Loucy (cell line): ENCODE measurements around the gene NRIP3.

Source experiments
- CTCF ChIP-seq: fragments of 200-600 bp; sonication (generic); conservative IDR thresholded peaks from 2 replicates; pipeline ENCODE4 v1.5.1; 2014; ENCODE audit warnings: mild to moderate bottlenecking, antibody characterized with exemption, low read length
- EZH2phosphoT487 ChIP-seq: fragments of 200-600 bp; IDR thresholded peaks from 2 replicates; pipeline ENCODE4 v1.6.1; 2018; ENCODE audit warnings: antibody characterized with exemption, mild to moderate bottlenecking, moderate library complexity, borderline replicate concordance

- no peak for TF ChIP-seq CTCF
- TF ChIP-seq EZH2phosphoT487, result no peak
These were observed 24.8 kb upstream of the NRIP3 start for GRCh38 chr11:9028581-9028980.
